HPDE6-E6E7 (cell line): ENCODE data around the gene ZNF700.
"Not testable (repeated sequence)": the region's sequence is repeated elsewhere in the genome, so short reads cannot be mapped to it uniquely, and the experiment has no call there.

Source experiments
- DNase-seq: peaks from one replicate; pipeline ENCODE4 v3.0.0; 2011; ENCODE audit warnings: missing footprints; ENCODE audit errors: extremely low spot score

ZNF700 gene

GRCh38 chr19:11987405-11988281, 62.7 kb downstream of the ZNF700 start:
- peak; percentile 84 for DNase-seq

DNA sequence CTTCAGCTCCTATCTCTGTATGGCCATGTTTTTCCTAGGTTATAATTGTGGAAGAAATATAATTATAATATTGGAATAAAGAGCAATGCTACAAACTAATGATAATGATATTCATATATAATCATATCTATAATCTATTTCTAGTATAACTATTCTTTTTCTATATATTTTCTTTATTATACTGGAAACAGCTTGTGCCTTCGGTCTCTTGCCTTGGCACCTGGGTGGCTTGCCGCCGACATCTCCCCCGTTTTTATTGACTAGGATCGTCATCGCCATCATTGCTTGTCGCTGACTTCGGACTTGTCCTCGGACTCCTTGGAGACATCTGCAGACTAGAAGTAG, 64.2 kb downstream of the ZNF700 start:
- no peak for DNase-seq

GRCh38 chr19:11991921-11992320, 67.0 kb downstream of the ZNF700 start:
- DNase-seq = not testable (repeated sequence)

DNA sequence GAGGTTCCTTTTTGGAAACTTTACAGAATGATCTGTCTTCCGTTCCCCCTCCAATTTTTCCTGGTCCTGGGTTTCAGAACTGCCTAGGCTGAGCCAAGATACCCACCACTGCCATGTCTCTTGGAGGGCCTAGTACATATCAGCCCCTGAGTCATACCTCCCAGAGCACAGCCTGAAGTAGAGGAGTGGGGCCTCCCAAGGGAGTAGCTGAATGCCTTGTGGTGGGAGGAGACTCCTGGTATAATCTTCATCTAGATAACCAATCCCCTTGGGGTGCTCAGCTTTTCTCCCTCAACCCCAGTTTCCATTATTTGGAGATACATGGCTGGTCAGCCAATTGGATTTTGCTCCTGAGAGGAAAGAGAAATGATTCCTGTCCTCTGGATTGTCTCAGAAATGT, 70.3 kb downstream of the ZNF700 start:
- DNase-seq = no peak
